ENCODE results near the gene CTNNBIP1. TPM values are rescaled to one million over a fixed set of nuclear protein-coding genes. Genes with fewer than 3 reads are reported as not detected.

CTNNBIP1 gene
- total RNA-seq, 1 donor from 2014 or later, result 35.0 TPM

- no peak overlapping the region for H3K4me3 ChIP-seq
- H3K36me3 ChIP-seq, result peaks cover 4% of the 10 kb centered on the region
- no peak for DNase-seq
- peaks cover 51% of the 10 kb centered on the region for H3K4me1 ChIP-seq
- H3K27ac ChIP-seq, result peak overlapping the region; percentile 88
- no peak for ATAC-seq
- no peaks in the 10 kb centered on the region for H3K9me3 ChIP-seq
- intact Hi-C loops (cut with DNase I), result no loop called here
- H3K27me3 ChIP-seq (ENCODE audit: low read depth), result no peaks in the 10 kb centered on the region
- TF ChIP-seq, protein P1, sequence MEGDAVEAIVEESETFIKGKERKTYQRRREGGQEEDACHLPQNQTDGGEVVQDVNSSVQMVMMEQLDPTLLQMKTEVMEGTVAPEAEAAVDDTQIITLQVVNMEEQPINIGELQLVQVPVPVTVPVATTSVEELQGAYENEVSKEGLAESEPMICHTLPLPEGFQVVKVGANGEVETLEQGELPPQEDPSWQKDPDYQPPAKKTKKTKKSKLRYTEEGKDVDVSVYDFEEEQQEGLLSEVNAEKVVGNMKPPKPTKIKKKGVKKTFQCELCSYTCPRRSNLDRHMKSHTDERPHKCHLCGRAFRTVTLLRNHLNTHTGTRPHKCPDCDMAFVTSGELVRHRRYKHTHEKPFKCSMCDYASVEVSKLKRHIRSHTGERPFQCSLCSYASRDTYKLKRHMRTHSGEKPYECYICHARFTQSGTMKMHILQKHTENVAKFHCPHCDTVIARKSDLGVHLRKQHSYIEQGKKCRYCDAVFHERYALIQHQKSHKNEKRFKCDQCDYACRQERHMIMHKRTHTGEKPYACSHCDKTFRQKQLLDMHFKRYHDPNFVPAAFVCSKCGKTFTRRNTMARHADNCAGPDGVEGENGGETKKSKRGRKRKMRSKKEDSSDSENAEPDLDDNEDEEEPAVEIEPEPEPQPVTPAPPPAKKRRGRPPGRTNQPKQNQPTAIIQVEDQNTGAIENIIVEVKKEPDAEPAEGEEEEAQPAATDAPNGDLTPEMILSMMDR (IDR thresholded peaks at IDR 0.05), result no peak
Observed at GRCh38 chr1:9903801-9904527, 6.1 kb downstream of the CTNNBIP1 start.

DNA sequence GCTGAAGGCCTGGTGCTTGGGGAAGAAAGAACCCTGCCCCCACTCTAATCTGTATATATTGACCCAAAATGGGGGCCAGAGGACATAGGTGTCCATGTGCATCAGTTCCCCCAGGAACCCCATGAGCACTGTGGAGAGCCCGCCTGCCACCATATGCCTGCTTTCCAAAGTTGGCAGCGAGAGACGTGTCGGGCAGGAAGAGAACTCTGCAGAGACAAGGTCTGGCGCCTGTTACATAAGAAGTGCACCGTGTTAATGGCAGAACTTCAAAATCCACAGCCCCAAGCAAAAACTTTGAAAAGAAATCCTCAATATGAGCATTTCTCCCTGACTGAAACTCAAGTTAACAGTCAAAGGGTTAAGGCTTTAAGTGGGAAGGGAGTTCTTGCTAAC, 8.0 kb downstream of the CTNNBIP1 start:
- no peak overlapping the region for H3K4me3 ChIP-seq
- peaks cover 34% of the 10 kb centered on the region for H3K4me1 ChIP-seq
- TF ChIP-seq, protein P1 (IDR thresholded peaks at IDR 0.05), result no peak
- ATAC-seq (no peak), DNase-seq (no peak)
- intact Hi-C loops (cut with DNase I), result no loop called here
- H3K9me3 ChIP-seq, result no peaks in the 10 kb centered on the region
- H3K36me3 ChIP-seq, result peaks cover 4% of the 10 kb centered on the region
- H3K27ac ChIP-seq, result peak overlapping the region; percentile 88
- H3K27me3 ChIP-seq (ENCODE audit: low read depth), result no peaks in the 10 kb centered on the region

- peak; percentile 91 for DNase-seq
- Histone ChIP-seq H3K9me3 (no peaks in the 10 kb centered on the region), H3K36me3 (peaks cover 4% of the 10 kb centered on the region), H3K27me3 (ENCODE audit: low read depth) (no peaks in the 10 kb centered on the region), H3K4me1 (peaks cover 34% of the 10 kb centered on the region), H3K4me3 (peak overlapping the region; percentile 51), H3K27ac (peak overlapping the region; percentile 88)
- TF ChIP-seq, protein P1 (IDR thresholded peaks at IDR 0.05), result no peak
- peak; percentile 78 to 83 for ATAC-seq
- intact Hi-C loops (cut with DNase I), result no loop called here
Observed at GRCh38 chr1:9901148-9902059, 8.7 kb downstream of the CTNNBIP1 start.

DNA sequence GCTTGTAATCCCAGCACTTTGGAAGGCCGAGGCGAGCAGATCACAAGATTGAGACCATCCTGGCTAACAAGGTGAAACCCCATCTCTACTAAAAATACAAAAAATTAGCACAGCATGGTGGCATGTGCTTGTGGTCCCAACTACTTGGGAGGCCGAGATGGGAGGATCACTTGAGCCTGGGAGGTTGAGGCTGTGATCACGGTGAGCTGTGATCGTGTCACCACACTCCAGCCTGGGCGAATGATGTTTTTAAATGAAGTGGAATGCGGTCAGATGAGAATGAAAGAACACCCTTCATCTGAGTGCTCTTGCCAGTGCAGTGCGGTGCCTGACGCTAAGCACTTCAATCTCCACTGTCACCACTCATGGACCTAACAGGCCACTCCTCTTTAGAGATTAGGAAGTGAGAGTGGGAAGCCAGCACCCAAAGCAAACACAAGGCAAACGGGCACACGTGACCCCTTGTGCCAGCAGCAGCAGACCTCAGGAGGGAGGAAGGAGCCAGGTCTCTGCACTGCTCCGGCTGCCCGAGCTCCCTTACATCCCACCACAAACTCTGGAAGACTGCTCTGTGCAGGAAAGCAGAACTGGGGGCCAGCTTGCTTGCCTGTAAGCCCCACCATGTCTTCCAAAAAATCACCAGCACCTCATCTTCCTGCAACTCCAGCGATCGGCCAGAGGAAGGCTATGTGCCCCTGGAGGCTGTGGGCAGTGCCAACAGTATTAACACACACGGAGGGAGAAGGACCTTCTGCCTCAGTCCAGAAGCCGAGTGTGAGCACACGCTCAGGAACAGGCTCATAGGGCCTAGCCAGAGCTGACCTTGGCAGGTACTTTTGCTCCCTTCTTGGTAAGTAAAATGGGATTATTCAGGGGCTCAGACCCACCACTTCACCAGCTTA, 9.7 kb downstream of the CTNNBIP1 start:
- intact Hi-C loops (cut with DNase I), result no loop called here
- ATAC-seq, result peak; percentile 93 to 95
- no peaks in the 10 kb centered on the region for H3K36me3 ChIP-seq
- H3K27ac ChIP-seq, result peak overlapping the region; percentile 88
- H3K9me3 ChIP-seq, result no peaks in the 10 kb centered on the region
- peak overlapping the region; percentile 51 for H3K4me3 ChIP-seq
- TF ChIP-seq, protein P1 (IDR thresholded peaks at IDR 0.05), result no peak
- DNase-seq, result peak; percentile 92
- H3K27me3 ChIP-seq (ENCODE audit: low read depth), result no peaks in the 10 kb centered on the region
- H3K4me1 ChIP-seq, result peaks cover 34% of the 10 kb centered on the region

GRCh38 chr1:9894115-9894514, 16.0 kb downstream of the CTNNBIP1 start:
- DNase-seq, result no peak
- Histone ChIP-seq H3K9me3 (no peaks in the 10 kb centered on the region), H3K36me3 (no peaks in the 10 kb centered on the region), H3K27me3 (ENCODE audit: low read depth) (no peaks in the 10 kb centered on the region), H3K4me3 (no peak overlapping the region), H3K4me1 (peaks cover 54% of the 10 kb centered on the region), H3K27ac (peak overlapping the region; percentile 72)
- intact Hi-C loops (cut with DNase I), result no loop called here
- TF ChIP-seq, protein P1 (IDR thresholded peaks at IDR 0.05), result no peak
- ATAC-seq, result no peak
